Transverse colon (tissue), 3 donors: ENCODE data around the gene IMMP1L.

Experiments
- POLR2A ChIP-seq: fragments of 450-650 bp; IDR thresholded peaks from one replicate; pipeline ENCODE4 v1.6.1; 2016; ENCODE audit warnings: antibody characterized with exemption, mild to moderate bottlenecking, moderate library complexity
- TF ChIP-seq, protein P1 (sequence below), 5 experiments: fragments of 200-600 bp in 3 of 5; fragments of 450-650 bp in 2 of 5; sonication (generic) in 3 of 5; IDR thresholded peaks; 1 replicate in 2 of 5; 2 replicates in 3 of 5; pipeline ENCODE4 v1.5.1; 2016 to 2017; ENCODE audit warnings: antibody characterized with exemption in 5 of 5, inconsistent platforms in 3 of 5, mild to moderate bottlenecking in 2 of 5, moderate library complexity in 1 of 5

GRCh38 chr11:31535479-31535878 lies 26.1 kb upstream of the IMMP1L start:
- TF ChIP-seq, protein P1, sequence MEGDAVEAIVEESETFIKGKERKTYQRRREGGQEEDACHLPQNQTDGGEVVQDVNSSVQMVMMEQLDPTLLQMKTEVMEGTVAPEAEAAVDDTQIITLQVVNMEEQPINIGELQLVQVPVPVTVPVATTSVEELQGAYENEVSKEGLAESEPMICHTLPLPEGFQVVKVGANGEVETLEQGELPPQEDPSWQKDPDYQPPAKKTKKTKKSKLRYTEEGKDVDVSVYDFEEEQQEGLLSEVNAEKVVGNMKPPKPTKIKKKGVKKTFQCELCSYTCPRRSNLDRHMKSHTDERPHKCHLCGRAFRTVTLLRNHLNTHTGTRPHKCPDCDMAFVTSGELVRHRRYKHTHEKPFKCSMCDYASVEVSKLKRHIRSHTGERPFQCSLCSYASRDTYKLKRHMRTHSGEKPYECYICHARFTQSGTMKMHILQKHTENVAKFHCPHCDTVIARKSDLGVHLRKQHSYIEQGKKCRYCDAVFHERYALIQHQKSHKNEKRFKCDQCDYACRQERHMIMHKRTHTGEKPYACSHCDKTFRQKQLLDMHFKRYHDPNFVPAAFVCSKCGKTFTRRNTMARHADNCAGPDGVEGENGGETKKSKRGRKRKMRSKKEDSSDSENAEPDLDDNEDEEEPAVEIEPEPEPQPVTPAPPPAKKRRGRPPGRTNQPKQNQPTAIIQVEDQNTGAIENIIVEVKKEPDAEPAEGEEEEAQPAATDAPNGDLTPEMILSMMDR (IDR thresholded peaks at IDR 0.05): no peak
- TF ChIP-seq POLR2A: no peak
